GM21526 (cell line): ENCODE measurements around the gene PGAP6.
"Not testable (repeated sequence)": the region's sequence is repeated elsewhere in the genome, so short reads cannot be mapped to it uniquely, and the experiment has no call there.

Experiments used
- ATAC-seq: cut with Tn5 transposase; IDR thresholded peaks from one replicate; pipeline ENCODE4 v1.9.1; 2021; ENCODE audit warnings: moderate library complexity; ENCODE audit not compliant: unreplicated experiment, low FRiP score

The PGAP6 gene

DNA sequence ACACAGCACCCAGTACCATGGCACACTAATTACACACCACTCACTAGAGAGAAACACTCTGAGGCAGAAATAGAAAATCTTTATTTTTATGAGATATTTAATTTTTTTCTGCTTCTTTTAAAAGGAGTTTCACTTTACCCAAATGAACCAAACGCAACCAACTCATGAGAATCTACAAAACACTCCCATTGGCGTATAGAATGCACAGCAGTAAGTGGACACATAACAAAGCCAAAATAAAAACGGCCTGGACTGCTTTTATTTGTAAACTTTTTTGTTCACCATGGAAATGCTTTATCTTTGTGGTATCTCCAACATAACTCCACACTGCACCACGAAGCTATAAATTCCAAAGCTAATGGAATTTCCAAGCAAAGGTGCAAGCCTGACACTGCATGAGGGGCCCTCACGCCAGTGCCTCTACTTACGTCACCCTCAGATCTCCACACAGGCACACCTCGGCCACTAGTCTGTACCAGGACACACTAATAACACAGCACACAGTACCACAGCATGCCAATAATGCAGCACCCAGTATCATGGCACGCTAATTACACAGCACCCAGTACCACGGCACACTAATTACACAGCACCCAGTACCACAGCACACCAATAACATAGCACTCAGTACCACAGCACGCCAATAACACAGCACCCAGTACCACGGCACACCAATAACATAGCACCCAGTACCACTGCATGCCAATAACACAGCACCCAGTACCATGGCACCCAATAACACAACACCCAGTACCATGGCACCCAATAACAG is 46.7 kb downstream of the PGAP6 start:
- not testable (repeated sequence) for ATAC-seq

DNA sequence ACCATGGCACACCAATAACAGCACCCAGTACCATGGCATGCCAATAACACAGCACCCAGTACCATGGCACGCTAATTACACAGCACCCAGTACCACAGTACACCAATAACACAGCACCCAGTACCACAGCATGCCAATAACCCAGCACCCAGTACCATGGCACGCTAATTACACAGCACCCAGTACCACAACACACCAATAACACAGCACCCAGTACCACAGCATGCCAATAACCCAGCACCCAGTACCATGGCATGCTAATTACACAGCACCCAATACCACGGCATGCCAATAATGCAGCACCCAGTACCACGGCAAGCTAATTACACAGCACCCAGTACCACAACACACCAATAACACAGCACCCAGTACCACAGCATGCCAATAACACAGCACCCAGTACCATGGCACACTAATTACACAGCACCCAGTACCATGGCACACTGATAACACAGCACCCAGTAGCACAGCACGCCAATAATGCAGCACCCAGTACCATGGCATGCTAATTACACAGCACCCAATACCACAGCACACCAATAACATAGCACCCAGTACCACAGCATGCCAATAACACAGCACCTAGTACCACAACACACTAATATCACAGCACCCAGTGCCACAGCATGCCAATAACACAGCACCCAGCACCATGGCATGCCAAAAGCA is 47.5 kb downstream of the PGAP6 start:
- ATAC-seq, result not testable (repeated sequence)

GRCh38 chr16:333406-334094 is 48.2 kb downstream of the PGAP6 start:
- ATAC-seq, result no peak

DNA sequence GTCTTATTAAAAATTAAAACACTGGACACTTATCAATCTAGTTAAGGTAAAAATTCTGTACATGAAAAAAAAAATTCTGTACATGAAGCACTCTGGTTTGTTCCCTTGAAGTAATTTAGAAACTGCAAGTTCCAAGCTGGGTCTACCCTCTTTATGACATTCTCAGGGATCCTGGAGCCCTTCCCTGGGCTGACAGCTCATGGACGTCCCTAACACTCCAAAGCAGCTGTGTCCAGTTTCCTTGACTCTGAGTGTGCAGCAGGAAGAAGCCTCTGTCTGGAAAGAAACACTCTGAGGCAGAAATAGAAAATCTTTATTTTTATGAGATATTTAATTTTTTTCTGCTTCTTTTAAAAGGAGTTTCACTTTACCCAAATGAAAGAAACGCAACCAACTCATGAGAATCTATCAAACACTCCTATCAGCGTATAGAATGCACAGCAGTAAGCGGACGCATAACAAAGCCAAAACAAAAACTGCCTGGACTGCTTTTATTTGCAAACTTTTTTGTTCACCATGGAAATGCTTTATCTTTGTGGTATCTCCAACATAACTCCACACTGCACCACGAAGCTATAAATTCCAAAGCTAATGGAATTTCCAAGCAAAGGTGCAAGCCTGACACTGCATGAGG is 50.5 kb downstream of the PGAP6 start:
- not testable (repeated sequence) for ATAC-seq

DNA sequence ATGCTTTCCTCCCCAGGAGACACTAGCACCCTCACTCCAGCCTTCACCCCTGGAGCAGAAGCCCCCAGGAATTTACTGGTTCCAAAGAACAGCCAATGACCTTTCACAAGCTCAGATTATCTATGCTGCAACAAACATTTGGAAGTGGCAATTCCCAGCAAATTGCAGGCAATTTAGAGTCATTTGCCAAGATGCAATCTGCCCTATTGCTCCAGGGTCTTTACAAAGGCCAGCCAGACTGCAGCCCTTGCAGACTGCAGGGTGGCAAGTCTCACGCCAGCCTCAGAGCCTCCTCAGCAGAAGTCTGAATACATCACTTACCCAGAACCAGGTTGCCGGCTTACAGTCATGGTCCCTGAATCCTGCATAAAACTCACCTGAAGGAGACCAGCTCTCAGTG is 51.0 kb downstream of the PGAP6 start:
- ATAC-seq, result no peak

DNA sequence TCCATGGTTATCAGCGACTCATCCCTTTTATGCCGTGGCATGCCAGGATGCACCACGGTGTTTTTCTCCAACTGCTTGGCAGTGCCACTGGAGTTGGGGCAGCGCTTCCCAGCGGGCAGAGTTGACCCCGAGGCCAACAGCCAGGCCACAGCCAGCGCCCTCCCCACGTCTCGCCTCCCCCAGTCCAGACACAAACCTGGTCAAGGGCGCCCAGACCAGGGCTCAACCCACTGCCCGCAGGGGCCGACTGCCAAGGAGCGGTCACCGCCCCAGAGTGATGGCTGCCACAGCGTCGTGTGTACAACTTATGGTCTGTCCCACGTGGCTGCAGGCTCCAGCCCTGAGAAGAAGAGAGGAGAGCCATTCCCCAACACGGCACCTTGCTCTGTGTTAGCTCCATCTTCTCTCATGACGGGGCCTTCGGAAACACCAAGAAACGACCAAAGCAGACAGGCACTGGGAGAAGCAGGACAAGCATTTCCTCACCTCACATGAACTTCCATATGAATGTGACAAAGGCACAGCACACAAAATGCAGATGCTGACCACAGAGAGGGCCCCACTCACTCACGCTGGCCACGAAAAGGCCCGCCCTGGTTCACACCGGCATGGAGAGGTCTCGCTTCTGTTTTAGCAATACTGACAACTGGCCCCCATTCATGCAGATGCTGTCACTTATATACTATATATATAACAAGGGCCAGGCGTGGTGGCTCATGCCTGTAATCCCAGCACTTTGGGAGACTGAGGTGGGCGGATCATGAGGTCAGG is 56.2 kb downstream of the PGAP6 start:
- no peak for ATAC-seq

DNA sequence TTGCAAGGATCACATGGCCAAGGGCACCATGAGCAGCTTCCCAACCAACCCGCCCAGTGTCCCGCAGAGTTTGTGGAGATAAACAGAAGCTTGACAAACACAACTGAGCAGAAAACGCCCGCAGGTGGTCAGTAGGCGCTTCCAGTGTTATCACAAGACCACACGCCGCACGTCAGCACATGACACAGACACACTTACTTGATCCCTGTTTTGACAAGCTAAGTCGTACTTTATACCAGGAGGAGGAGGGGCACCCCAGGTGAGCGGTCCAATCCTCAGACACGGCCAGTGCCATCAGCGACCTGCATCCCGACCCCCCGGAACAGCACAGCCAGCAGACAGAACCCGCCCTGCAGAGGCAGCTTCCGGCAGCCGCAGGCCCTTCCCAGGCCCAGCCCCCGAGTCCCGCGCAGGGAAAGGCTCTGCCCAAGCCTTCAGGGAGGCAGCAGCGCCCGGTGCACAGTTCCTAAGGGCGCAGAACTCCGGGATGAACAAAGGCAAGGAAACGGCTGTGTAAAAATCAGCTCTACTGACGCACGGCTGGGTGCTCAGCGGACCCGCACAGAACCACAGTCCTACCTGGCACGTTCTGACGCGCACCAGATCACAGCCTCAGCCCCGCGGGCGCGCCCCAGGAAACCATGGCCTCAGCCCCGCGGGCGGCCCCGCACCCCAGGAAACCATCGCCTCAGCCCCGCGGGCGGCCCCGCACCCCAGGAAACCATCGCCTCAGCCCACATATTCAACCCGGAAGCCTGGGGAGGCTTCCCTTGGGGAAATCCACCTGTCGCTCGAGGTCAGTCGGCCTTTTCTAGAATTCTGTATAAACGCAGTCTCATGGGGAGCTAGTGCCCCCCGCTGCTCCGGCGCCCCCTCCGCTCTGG is 57.1 kb downstream of the PGAP6 start:
- ATAC-seq, result no peak

- ATAC-seq, result no peak
Measured at GRCh38 chr16:324201-324450, 57.7 kb downstream of the PGAP6 start.

- no peak for ATAC-seq
Measured at GRCh38 chr16:322476-323143, 59.2 kb downstream of the PGAP6 start.

GRCh38 chr16:321532-321931 is 60.2 kb downstream of the PGAP6 start:
- no peak for ATAC-seq
